ENCODE results near the gene TUBGCP2.
"Not testable (repeated sequence)": the region's sequence is repeated elsewhere in the genome, so short reads cannot be mapped to it uniquely, and the experiment has no call there.

Gene TUBGCP2

DNA sequence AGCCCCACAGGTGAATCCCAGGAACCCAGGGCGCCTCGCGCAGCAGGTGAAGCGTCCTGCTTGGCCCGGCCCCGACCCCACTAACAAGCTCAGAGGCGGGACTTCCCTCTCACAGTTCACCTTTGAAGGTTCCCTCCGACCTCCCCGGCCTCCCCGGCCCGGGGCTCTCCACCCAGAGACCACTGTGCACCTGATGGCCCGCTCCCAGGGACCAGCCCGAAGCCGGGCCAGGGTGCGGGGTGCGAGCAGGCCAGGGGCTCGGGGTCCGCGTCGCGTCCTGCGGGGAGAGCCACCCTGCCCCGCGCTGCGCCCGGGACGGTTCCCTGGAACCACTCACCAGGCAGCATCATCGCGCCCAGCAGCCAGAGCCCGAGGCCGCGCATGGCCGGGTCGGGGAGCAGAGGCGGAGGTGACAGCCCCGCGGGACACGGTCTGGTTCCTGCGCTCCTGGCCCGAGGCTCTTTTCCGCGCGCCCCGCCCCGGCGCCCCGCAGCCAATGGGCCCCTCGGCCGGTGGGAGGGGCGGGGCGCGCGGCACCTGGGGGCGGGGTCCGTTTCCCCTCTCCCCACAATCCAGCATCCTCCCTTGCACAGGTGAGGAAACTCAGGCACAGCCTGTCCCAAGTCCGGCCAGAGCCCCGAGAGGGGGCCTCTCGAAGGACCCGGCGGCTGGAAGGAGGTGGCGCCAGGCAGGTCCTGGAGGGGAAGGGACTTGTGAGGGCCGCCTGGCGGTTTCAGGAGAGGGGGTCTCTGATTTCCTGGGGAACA is 32.1 kb downstream of the TUBGCP2 start, which contains the start of gene ADAM8:
TSS of gene ADAM8 (minus strand) at position 434 of the 767 bp plus-strand sequence. CDS start at position 383, 51 bp downstream.
- no peak for DNase-seq

DNA sequence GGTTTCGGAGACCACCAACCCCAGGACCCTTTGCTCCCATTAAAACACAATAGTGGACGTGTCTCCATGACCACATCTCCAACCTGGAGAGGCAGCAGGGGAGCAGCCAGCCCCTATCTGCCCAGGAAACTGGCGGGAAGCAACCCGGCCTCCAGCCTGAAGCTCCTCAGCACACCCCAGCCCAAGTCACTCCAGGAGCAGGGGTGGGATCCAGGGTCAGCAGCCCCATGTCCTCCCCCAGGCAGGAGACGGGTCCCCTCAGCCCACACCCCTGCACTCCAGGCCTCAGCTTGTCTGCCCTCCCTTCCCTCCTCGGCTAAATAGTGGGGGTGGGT is 32.6 kb downstream of the TUBGCP2 start:
- no peak for DNase-seq

DNA sequence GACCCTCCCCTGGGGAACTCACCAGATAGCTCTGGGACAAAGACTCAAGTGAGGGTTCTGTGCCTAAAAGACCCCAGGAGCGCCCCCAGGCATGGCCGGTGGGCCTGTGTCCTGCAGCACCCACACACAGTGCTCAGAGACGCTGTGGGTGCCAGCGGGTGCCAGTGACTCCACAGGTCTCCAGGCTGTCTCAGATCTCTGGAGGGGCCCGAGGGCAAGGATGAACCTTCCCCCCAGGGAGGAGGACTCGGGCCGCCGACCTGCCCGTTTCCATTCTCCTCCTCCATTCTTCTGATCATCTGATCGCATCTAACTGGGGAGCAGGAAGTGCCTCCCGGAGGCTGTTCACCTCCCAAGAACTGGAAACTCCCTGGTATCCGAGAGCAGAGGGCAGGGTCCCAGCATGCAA is 33.0 kb downstream of the TUBGCP2 start:
- DNase-seq: peak; percentile 61

DNA sequence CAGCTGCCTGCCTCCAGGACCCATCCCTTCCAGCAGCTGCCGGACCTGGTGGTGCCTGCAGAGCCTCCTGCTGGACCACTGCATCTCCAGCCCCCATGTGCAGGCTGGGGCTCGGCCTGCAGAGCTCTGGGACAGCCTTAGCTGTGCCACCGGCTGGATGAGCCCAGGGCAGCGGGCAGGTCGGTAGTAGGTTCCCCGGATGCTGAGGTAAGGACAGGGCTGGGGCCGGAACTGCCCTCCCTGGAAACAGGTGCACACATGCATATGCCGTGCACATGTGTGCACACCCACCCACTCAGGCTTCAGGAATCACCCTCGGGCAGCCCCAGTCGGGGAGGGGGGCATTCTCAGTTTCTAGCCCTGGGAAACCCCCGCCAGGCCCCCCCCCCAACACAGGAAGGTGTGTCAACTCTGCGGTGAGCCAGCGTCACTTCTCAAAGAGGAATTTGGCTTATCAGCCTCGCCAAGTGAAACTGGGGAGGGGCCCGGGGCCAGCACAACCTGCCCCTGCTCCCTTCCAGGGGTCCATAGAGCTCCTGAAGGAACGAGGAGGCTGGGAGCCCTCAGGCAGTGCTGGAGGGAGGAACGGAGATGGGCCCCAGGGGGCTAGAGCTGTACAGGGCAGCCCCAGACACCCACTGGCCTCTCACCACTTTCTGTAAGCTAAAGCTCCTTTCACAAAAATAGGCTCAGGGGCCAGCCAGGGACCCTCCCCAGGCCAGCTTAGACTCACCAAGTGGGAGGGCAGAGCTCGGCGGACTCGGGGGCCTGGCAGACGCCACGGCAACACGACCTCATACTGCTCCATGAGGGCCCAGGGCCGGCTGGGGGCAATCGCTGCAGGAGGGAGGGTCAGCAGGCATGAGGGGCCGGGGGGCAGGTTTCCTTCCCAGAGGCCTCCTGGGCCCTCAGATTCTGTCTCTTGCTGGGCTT is 33.7 kb downstream of the TUBGCP2 start:
- peak; percentile 88 for DNase-seq

DNA sequence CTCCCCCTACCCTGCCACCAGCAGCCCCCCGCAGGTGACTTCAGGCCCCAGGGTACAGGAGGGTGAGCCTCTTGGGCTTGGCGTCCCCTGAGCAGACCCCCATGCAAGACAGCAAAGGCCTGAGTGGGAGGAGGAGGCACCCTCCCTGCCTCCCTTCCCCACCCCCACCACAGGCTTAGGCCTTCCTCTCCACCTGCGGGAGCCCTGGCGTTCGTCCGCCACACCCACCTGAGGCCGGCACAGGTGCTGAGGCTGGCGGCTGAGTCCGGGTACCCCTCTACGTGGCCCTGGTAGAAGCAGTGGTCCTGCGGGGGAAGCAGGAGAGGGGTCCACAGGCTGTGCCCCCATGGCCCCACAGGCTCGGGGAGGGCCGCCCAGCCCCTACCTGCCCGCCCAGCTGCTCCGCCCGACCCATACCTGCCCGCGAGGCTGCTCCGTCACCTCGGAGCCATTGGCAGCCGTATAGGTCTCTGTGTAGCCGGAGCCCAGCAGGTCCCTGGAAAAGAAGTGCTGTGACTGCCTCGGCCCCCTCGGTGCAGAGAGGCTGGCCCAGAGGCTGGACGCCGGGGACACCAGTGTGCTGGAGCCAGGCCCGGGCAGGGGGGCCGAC is 35.0 kb downstream of the TUBGCP2 start:
- no peak for DNase-seq

DNA sequence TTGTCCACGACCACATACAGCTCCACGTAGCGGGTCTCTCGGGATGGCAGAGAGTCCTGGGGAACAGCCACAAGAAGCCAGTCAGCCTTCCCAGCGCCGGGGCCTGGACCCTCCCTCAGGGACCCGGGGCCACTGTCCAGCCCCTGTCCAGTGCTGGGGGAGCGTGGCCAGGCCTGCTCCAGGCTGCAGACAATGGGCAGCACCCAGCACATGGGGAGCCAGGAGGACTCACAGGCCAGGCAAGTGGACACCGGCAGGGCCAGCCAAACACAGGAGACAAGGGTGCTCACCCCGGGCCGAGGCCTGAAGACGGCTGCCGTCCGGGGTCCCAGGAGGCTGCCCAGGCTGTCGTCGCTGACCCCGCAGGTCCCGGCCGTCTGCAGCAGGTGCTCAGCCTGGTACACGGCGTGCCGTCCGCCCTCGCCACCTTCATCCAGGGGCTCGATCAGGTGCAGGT is 35.7 kb downstream of the TUBGCP2 start:
- DNase-seq: no peak

DNA sequence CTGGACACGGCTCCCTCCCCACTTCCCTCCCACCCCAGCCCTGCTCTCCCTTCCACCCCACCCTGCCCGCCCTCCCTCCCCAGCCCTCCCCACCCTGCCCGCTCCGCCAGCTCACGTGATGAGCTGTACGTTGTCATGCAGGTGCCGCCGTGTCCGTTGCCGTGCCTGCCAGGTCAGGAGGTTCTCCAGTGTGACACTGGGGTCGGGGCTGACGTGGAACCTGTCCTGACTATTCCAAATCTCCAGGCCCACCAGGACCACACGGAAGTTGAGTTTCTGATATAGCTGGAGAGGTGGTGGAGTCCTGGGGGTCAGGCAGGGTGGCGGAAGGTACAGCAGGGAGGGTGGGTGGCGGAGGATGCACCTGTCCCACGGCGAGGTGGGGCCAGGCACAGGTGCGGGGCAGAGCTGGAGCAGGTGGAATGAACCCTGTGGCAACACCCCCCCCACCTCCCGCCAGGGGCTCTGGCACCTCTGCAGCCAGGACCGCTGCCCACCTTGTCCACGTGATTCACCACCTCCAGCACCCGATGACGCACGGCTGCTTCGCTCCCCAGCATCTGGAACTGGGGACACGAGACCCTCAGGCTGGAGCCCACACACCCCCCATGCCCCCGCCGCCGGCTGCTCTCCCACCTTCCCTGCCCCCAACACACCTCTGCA is 36.2 kb downstream of the TUBGCP2 start:
- no peak for DNase-seq

DNA sequence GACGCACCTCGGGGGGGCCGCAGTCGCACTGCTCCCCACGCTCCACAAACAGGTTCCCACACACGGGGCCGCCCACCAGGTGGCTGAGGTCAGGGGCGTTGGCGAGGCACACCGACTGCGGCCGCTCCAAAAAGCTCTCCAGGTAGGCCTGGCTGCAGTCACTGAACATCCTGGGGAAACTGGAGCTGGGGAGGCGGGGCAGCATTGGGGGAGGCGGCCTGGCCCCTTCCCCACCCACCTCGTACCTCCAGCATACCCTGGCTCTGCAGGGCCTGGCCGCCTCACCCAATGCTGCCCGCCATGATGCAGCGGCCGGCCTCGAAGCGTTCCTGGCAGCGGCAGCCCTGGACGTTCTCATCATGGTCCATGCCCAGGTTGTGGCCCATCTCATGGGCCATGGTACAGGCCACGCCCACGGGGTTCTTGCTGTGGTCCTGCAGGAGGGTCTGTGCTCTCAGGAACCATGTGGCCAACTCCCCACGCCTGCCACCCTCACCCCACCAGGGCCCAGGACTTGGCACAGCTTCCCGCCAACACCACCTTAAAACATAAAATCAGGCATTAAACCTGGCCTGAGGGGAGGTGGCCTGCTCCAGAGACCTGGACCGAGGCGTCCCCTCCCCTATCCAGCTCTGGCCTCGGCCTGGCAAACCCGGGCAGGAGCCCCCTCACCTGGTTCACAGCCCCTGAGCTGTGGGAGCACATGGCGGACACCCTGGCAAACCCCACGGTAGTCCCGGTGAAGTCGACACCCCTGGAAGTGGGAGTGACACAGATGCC is 37.0 kb downstream of the TUBGCP2 start:
- no peak for DNase-seq

DNA sequence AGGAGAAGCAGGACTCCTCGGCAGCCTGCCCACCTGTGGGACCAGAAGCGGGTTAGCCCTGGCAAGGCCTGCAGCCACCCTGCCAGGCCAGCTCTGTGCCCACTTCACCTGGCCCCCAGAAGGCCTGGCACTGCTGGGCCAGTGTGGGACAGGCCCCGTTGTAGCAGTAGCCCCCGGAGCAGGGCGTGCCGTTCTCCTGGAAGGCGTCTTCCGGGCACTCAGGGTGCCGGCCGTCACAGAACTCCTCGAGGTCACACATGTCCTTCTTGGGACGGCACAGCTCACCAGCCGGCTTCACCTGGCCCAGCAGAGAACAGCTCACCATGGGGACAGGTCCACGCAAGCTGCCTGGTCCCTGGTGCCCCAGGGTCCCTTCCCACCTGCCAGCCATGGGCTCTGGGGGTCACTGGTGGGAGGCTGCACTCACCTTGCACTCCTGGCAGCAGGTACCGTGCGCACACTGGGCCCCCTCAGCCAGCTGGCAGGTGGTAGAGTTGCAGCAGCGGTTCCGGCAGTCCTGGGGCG is 37.8 kb downstream of the TUBGCP2 start:
- no peak for DNase-seq

DNA sequence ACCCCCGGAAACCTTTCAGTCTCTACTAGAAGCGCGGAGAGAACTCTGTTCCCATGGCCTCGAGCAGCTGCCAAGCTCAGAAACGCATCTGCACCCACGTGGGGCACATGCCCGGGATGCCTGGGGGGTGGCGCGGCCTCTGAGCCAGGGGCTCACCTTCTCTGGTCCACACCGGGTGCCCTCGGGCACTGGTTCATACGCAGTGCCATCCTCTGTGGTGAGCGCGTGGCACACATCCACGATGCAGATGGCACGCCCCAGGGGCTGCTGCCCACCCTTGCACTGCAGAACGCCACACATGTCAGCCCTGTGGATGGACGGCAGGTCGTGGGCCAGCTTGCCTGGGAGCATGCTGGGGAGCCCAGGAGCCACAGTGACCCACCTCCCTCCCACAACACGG is 38.5 kb downstream of the TUBGCP2 start:
- no peak for DNase-seq

DNA sequence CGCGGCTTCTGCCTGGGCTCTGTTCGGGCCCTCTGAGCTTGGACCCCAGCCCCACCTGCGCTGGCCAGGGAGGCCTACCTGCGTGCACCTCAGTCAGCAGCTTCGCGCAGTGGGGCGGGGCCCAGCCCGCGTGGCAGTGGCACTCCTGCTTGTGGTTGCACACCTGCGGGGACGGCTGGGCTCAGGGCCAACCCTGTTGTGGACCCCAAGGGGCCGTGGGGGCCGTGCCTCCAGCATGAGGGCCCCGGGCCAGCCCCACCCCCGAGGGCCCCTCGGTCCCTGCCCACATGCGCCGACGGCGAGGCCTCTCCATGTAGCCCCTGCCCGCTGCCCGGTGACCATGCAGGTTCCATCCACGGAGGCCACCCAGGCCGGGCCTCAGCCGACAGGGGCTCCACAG is 39.3 kb downstream of the TUBGCP2 start:
- DNase-seq: no peak

DNA sequence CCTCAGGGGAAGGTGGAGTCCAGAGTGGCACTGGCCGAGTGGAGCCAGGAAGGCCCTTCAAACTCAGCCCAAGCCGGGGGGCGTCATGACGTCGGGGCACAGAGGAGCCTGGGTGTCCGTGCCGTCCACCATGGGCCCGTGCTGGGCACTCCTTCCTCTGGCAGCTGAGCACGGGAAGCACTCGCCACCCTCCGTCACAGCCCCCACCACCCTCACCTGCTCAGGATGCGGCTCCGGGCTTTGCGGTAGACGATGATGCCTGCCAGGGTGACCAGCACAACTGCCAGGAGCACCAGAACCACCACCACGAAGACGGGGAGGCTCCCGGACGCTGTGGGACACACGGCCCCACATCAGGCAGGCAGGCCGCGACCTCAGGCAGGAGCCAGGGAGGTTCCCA is 40.1 kb downstream of the TUBGCP2 start:
- no peak for DNase-seq

DNA sequence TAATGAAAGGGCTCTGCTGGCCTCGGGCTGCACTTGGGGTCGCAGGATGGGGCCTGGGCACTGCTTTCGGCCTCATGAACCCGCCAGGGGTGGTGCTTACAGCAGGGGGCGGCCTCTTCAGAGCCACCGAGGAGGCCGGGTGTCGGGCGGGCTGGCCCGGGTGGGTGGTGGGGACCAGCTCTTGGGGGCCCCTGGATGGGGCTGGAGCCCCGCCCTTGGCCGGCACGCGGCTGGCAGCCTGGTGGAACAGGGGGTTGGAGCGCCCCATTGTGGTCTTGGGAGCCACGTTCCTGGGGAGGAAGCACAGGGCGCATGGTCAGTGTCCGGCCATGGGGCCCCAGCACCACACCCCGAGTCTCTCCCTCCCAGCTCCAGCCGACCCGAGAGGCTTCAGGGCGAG is 40.8 kb downstream of the TUBGCP2 start:
- DNase-seq: no peak

DNA sequence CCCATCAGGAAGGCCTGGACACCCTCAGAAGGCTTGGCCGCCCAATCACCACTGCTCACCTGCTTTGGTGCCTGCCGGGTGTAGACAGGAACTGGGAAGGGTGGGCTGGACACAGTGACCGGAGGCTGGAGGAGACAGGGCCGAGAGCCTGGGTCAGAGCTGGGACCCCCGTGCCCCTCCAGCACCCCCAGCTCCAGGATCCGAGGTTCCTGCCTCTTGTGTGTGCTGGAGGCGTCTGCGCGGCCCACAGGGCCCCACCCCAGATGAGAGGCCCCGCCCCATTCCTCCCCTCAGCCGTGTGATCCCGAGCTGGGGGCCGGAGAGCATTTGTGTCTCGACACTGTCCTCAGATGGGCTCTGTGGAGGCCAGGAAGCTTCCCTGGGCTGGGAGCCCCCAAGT is 41.4 kb downstream of the TUBGCP2 start:
- no peak for DNase-seq

DNA sequence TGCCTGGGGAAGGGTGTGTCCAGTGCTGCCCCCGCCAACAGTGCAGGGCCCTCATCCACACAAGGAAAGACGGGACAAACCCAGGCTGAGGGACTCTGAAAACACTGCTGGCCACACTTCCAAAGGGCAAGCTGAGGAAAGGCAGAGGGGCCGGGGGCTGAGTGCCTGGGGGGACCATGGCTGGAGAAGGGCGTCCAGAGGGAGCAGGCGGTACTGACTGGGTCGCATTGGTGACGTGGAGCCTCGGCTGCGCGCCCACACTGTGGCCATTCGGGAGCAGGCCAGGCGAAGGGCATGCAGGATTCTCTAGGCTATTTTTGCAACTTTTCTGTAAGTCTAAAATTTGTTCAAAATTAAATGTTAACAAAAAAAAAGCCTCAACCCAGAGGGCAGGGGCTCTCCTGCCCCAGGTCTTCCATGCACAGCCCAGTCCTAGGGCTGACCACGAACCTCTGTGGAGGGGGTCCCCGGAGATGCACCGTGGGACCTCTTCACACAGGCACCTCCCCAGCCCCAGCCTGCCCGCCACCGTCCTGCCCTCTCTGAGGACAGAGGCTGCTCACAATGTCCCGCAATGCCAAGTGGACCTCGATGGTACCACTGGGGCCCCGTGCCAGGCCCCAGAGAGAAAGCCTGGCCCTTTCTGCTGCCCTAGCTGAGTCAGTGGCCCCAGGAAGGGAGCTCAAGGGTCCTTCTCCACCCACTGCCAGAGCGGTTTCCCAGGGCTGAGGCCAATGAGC is 42.4 kb downstream of the TUBGCP2 start:
- no peak for DNase-seq

DNA sequence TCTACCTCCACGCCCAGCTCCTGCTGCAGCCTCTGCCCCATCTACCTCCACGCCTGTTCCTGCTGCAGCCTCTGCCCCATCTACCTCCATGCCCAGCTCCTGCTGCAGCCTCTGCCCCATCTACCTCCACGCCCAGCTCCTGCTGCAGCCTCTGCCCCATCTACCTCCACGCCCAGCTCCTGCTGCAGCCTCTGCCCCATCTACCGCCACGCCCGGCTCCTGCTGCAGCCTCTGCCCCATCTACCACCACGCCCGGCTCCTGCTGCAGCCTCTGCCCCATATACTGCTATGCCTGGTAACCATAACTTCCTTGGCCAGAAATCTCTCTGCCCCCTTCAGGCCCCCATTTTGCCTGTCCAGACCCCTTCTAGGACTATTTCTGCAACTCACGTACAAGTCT is 43.6 kb downstream of the TUBGCP2 start:
- DNase-seq: not testable (repeated sequence)

DNA sequence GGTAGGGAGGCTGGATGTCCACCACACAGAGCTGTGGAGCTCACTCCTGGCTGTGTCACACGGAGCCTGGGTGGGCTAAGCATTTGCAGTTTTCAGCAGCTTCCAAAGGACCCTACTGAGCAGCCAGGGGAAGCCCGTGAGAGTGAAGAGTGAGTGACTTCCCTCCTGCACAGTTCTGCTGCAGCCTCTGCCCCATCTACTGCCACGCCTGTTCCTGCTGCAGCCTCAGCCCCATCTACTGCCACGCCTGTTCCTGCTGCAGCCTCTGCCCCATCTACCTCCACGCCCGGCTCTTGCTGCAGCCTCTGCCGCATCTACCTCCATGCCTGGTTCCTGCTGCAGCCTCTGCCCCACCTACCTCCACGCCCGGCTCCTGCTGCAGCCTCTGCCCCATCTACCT is 44.2 kb downstream of the TUBGCP2 start:
- DNase-seq: no peak

DNA sequence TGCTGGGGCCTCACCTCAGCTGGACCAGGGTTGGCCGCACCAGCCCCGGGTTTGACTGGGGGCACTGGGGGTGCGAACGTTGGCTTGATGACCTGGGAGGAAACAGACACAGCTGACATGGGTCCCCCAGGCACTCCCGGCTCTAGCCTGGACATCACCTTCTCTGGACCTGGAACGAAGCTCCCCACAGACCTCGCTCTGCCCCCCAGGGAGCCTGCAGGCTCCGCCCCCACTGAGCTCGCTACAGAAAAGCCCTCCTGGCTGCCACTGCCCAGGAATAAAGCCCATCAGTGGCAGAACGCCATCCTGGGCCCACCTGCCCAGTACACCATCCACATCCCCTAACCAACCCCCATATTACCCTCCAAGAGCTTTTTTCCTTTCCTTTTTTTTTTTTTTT is 45.0 kb downstream of the TUBGCP2 start:
- DNase-seq: no peak

DNA sequence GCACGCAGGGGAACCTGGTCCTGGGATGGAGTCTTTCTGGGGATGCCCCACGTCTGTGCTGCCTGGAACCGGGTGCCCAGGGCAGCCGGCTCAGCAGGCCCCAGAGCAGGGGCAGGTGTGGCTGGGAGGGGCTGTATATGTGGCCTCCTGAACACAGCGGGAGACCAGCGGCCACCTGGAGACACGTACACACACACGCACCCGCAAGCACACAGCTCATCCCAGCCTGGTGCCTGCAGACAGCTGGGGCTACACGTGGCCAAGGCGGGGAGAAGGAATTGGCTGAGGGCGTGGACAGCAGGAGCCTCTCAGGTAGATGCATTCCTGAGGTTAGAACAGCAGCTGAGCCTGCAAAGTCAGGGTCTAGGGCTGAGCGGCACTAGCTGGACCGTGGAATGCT is 46.0 kb downstream of the TUBGCP2 start:
- no peak for DNase-seq

DNA sequence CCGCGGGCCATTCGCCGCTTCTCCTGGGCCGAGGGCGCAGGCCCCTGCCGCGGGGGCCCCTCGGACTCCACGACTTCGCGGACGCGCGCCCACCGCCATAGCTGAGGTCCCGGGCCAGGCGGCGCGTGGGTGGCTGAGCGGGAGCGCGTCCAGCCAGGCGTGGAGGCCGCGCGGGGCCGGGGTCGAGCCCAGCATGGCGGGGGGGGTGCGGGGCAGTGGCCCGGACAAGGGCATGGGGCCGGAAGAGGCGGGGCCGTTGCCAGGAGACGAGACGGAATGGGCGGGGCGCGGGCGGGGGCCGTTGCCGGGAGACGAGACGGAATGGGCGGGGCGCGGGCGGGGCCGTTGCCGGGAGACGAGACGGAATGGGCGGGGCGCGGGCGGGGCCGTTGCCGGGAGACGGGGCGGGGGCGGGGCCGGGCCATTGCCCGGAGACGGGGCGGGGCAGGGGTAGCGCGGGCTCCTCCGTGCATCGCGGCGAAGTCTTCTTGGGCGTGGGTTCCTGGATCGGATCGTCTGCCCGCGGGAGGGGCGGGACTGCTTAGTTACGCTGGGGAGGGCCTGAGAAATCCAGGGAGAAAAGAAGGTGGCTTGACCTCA is 46.8 kb downstream of the TUBGCP2 start:
- peak; percentile 88 for DNase-seq

All from OCI-M1 (cell line).